Body of pancreas (tissue), 4 donors: ENCODE results near the gene DDR2.

Experiments
- CTCF ChIP-seq, 7 experiments: fragments of 450-650 bp in 4 of 7; fragments of 200-600 bp in 3 of 7; sonication (generic) in 3 of 7; IDR thresholded peaks; one replicate each; pipeline ENCODE4 v1.5.1; 2016 to 2019; ENCODE audit warnings: antibody characterized with exemption in 7 of 7
- POLR2A ChIP-seq, 3 donors: fragments of 450-650 bp; IDR thresholded peaks; one replicate each; pipeline ENCODE4 v1.6.1; 2016; ENCODE audit warnings: antibody characterized with exemption in 3 of 3, mild to moderate bottlenecking in 2 of 3

- TF ChIP-seq CTCF (IDR thresholded peaks at IDR 0.05) (no peak), POLR2A (IDR thresholded peaks at IDR 0.05) (no peak)
These were observed 121.8 kb downstream of the DDR2 start for GRCh38 chr1:162753998-162754585.
